Heart left ventricle (tissue), 16 donors: ENCODE data around the gene GNRH2. TPM values are rescaled to one million over a fixed set of nuclear protein-coding genes. Genes with fewer than 3 reads are reported as not detected.
"Not testable (repeated sequence)": the region's sequence is repeated elsewhere in the genome, so short reads cannot be mapped to it uniquely, and the experiment has no call there.

Experiments
- ATAC-seq, 4 donors: fragments of 200-7000 bp; cut with Tn5 transposase; one replicate each; pipeline ENCODE4 v1.9.1; 2020 to 2022; ENCODE audit warnings: moderate library complexity in 4 of 4, mild to moderate bottlenecking in 3 of 4, moderate number of reproducible peaks in 1 of 4
- DNase-seq, 5 donors: peaks; one replicate each; pipeline ENCODE4 v3.0.0-alpha.2; 2020
- H3K27ac ChIP-seq, 12 donors: fragments of 200-600 bp; sonication (generic) in 4 of 12; one replicate each; pipeline versions ENCODE4 v1.5.0 to v1.8.0; 2016 to 2022; ENCODE audit warnings: mild to moderate bottlenecking in 2 of 12
- H3K27me3 ChIP-seq, 9 donors: fragments of 200-600 bp; sonication (generic) in 2 of 9; one replicate each; pipeline versions ENCODE4 v1.5.1 to v1.8.0; 2016 to 2022; ENCODE audit warnings: mild to moderate bottlenecking in 3 of 9
- H3K36me3 ChIP-seq, 9 donors: fragments of 200-600 bp; sonication (generic) in 2 of 9; one replicate each; pipeline versions ENCODE4 v1.5.0 to v1.8.0; 2018 to 2022; ENCODE audit warnings: mild to moderate bottlenecking in 2 of 9
- H3K4me1 ChIP-seq, 12 donors: fragments of 200-600 bp; sonication (generic) in 4 of 12; one replicate each; pipeline versions ENCODE4 v1.5.0 to v1.8.0; 2016 to 2022; ENCODE audit warnings: mild to moderate bottlenecking in 3 of 12
- H3K4me3 ChIP-seq, 12 donors: fragments of 200-600 bp; sonication (generic) in 4 of 12; one replicate each; pipeline versions ENCODE4 v1.5.0 to v1.8.0; 2017 to 2022; ENCODE audit warnings: mild to moderate bottlenecking in 9 of 12, moderate library complexity in 4 of 12
- H3K9me3 ChIP-seq, 12 donors: fragments of 200-600 bp; sonication (generic) in 4 of 12; one replicate each; pipeline versions ENCODE4 v1.5.0 to v1.8.0; 2016 to 2022; ENCODE audit warnings: mild to moderate bottlenecking in 1 of 12
- POLR2A ChIP-seq, 2 donors: fragments of 450-650 bp; IDR thresholded peaks; one replicate each; pipeline ENCODE4 v1.6.1; 2017; ENCODE audit warnings: antibody characterized with exemption in 2 of 2, mild to moderate bottlenecking in 2 of 2, moderate library complexity in 2 of 2
- WGBS, 4 donors: extraction: QIAGEN DNeasy Blood & Tissue Kit in 2 of 4; methylation state at CpG; one replicate each; pipeline versions ENCODE4 v1.1.5 to v1.1.7; 2013 to 2018; 5-methylcytosine and 5-hydroxymethylcytosine counted together
- intact Hi-C, 10 donors: fragments of 100-400 bp; cut with DNase I; formaldehyde crosslinking; loops; one replicate each; pipeline versions ENCODE4 v1.11.1 to v1.14.2; 2022
- polyA plus RNA-seq, 2 donors: library from polyadenylated mRNA; stranded (reverse); fragments of 200-250 nt; gene quantifications; one replicate each; pipeline ENCODE4 v1.2.3, GENCODE V29; 2013
- total RNA-seq, 9 donors: library from RNA; depleted of rRNA in 2 of 9; stranded (reverse); fragments of >200 nt in 2 of 9; fragmentation: NEBNext Ultra II Directional in 3 of 9; extraction: Animal tissue kit (Norgen Biotek cat#: 25700) in 3 of 9; gene quantifications; one replicate each; pipeline versions ENCODE4 v1.1.0 to v1.2.4, GENCODE V29; 2016 to 2023
- TF ChIP-seq, protein P1 (sequence below), 12 donors: fragments of 200-600 bp; sonication (generic) in 4 of 12; IDR thresholded peaks; one replicate each; pipeline versions ENCODE4 v1.5.0 to v1.8.0; 2018 to 2022; ENCODE audit warnings: antibody characterized with exemption in 12 of 12, mild to moderate bottlenecking in 5 of 12
- donor health status: ischemic (EF 13 %, LVEDD 7.1; RV severe dilation, severe dysfunction).
- donor health status: healthy with polysubstance abuse.
- donor health status: DM: no; HTN: yes; CAD: no.
- donor health status: DM: no; HTN: no; CAD: no.
- donor health status: ischemic (EF 25% LVEDD 6.9; RV normal size, moderate dysfunction).
- donor health status: ischemic (EF 25% LVEDD 5.7; RV mildly dilated, moderate dysfunction).
- donor health status: healthy.
- donor health status: DM: yes; HTN: yes; CAD: no.
- donor health status: ischemic (EF 35%, LVEDD 5.7; RV mildly dilated, moderate dysfunction).
- donor health status: nonischemic (EF 11% LVEDD 7.7; RV severe dilation, severe dysfunction).
- donor health status: DM: yes; HTN: yes; CAD: no.
- donor health status: PGD.
- donor health status: ischemic (EF 29% LVEDD 5.4; RV normal size, mild dysfunction).
- donor health status: nonischemic (EF 23%, LVEDD 6.1; RV moderate dilation, normal function).

Gene GNRH2
- total and polyA plus RNA-seq, 11 donors: 0.48 TPM; not detected in 10

DNA sequence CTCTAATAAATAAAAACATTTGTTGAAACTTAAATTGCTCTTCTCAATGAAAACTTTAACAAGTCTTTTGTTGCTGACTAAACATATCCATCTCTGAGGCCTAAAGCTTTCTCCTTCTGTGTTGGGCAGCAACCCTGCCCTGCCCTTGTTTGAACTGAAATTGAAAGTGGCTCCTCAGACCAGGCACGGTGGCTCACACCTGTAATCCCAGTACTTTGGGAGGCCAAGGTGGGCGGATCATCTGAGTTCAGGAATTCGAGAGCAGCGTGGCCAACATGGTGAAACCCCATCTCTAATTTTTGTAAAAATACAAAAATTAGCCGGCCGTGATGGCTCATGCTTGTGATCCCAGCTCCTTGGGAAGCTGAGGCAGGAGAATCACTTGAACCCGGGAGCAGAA is 29.2 kb upstream of the GNRH2 start:
- no peak overlapping the region for H3K27ac ChIP-seq
- H3K9me3 ChIP-seq: no peaks in the 10 kb centered on the region
- ATAC-seq (no peak), DNase-seq (no peak)
- WGBS, 4 donors: 94 to 98% (median 97%) methylated on average over 7 of the region's 7 CpGs
- TF ChIP-seq POLR2A (IDR thresholded peaks at IDR 0.05): no peak
- TF ChIP-seq, protein P1, sequence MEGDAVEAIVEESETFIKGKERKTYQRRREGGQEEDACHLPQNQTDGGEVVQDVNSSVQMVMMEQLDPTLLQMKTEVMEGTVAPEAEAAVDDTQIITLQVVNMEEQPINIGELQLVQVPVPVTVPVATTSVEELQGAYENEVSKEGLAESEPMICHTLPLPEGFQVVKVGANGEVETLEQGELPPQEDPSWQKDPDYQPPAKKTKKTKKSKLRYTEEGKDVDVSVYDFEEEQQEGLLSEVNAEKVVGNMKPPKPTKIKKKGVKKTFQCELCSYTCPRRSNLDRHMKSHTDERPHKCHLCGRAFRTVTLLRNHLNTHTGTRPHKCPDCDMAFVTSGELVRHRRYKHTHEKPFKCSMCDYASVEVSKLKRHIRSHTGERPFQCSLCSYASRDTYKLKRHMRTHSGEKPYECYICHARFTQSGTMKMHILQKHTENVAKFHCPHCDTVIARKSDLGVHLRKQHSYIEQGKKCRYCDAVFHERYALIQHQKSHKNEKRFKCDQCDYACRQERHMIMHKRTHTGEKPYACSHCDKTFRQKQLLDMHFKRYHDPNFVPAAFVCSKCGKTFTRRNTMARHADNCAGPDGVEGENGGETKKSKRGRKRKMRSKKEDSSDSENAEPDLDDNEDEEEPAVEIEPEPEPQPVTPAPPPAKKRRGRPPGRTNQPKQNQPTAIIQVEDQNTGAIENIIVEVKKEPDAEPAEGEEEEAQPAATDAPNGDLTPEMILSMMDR (IDR thresholded peaks at IDR 0.05): no peak
- H3K36me3 ChIP-seq: peaks cover 0 to 84% (median 59%) of the 10 kb centered on the region in 9 donors
- H3K4me3 ChIP-seq: no peak overlapping the region
- H3K4me1 ChIP-seq: no peaks in the 10 kb centered on the region
- intact Hi-C loops: no loop called here
- no peaks in the 10 kb centered on the region for H3K27me3 ChIP-seq

DNA sequence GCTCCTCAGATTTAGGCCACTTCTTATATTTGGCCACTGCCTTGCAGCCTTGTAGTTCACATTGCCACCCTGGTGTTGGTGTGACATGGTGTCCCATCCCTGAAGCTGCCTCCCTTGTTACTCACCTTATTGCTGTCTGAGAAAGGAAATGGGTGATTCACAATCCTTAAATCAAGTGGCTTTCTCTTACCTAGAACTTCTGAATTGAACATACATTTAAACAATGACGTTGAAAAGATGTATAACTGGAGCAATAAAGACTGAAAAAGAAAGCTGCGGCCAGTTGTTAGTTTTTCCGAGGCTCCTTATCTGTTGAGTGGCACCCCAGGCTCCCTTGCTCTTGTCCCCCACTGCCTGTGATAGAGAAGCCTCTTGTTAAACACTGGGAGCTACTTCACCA is 28.8 kb upstream of the GNRH2 start:
- DNase-seq (no peak), ATAC-seq (no peak)
- intact Hi-C loops: no loop called here
- Histone ChIP-seq H3K27ac (no peak overlapping the region), H3K9me3 (no peaks in the 10 kb centered on the region), H3K4me1 (no peaks in the 10 kb centered on the region), H3K4me3 (no peak overlapping the region), H3K36me3 (peaks cover 0 to 79% (median 56%) of the 10 kb centered on the region in 9 donors), H3K27me3 (no peaks in the 10 kb centered on the region)
- TF ChIP-seq POLR2A (IDR thresholded peaks at IDR 0.05): no peak
- TF ChIP-seq, protein P1 (IDR thresholded peaks at IDR 0.05): no peak
- WGBS, 4 donors: 80 to 90% (median 84%) methylated on average over 3 of the region's 3 CpGs

DNA sequence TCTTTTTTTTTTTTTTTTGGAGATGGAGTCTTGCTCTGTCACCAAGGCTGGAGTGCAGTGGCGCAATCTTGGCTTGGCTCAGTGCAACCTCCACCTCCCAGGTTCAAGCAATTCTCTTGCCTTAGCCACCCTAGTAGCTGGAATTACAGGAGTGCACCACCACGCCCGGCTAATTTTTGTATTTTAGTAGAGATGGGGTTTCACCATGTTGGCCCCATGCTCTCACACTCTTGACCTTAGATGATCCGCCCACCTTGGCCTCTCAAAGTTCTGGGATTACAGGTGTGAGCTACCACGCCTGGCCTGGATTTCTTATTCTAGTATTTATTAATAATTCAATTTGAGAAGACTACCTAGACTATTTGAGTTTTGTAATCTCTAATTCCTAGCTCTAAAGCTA is 28.1 kb upstream of the GNRH2 start:
- intact Hi-C loops, DNase-seq, H3K27me3 ChIP-seq, H3K4me3 ChIP-seq, H3K4me1 ChIP-seq, H3K27ac ChIP-seq, ATAC-seq, H3K9me3 ChIP-seq: not testable (repeated sequence)
- peaks cover 0 to 74% (median 56%) of the 10 kb centered on the region in 9 donors for H3K36me3 ChIP-seq
- 95 to 100% (median 98%) methylated on average over 5 of the region's 5 CpGs for WGBS, 4 donors

DNA sequence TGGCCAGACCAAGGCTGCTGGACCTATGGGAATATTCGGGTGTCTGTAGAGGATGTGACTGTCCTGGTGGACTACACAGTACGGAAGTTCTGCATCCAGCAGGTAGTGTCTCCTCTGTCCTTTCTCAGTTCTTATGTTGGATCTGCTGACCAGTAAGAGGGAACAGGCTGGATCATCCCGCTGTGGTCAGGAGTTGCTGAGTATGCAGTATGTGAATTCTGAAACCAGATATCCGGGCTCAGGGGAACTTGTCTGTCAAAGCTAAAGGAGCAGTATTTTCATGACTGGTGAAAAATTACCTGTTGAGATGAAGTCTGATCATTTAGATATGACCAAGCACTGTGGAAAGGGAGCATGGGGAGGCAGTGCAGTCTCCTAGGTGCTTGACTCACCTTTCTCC is 22.1 kb upstream of the GNRH2 start:
- intact Hi-C loops: no loop called here
- Histone ChIP-seq H3K27ac (no peak overlapping the region), H3K27me3 (no peaks in the 10 kb centered on the region), H3K4me3 (no peak overlapping the region), H3K36me3 (peaks cover 0 to 78% (median 72%) of the 10 kb centered on the region in 9 donors), H3K9me3 (no peaks in the 10 kb centered on the region), H3K4me1 (no peaks in the 10 kb centered on the region)
- TF ChIP-seq, protein P1 (IDR thresholded peaks at IDR 0.05): no peak
- TF ChIP-seq POLR2A (IDR thresholded peaks at IDR 0.05): no peak
- WGBS, 4 donors: 92 to 97% (median 93%) methylated on average over 4 of the region's 4 CpGs
- ATAC-seq (no peak), DNase-seq (no peak)

DNA sequence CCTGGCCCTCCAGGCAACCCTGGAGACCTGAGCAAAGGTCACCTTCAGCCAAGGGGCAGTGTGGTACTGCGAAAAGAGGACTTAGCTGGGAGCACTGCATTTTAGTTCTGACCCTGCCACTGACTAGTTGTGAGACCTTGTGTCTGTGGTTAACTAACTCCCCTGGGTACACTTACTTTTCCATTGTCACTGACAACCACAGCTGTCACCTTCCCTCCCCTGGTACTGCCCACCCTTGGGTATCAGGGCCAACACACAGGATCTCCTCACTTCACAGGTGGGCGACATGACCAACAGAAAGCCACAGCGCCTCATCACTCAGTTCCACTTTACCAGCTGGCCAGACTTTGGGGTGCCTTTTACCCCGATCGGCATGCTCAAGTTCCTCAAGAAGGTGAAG is 21.6 kb upstream of the GNRH2 start:
- H3K36me3 ChIP-seq: peaks cover 0 to 78% (median 72%) of the 10 kb centered on the region in 9 donors
- 96 to 98% (median 97%) methylated on average over 4 to 5 of the region's 5 CpGs for WGBS, 4 donors

DNA sequence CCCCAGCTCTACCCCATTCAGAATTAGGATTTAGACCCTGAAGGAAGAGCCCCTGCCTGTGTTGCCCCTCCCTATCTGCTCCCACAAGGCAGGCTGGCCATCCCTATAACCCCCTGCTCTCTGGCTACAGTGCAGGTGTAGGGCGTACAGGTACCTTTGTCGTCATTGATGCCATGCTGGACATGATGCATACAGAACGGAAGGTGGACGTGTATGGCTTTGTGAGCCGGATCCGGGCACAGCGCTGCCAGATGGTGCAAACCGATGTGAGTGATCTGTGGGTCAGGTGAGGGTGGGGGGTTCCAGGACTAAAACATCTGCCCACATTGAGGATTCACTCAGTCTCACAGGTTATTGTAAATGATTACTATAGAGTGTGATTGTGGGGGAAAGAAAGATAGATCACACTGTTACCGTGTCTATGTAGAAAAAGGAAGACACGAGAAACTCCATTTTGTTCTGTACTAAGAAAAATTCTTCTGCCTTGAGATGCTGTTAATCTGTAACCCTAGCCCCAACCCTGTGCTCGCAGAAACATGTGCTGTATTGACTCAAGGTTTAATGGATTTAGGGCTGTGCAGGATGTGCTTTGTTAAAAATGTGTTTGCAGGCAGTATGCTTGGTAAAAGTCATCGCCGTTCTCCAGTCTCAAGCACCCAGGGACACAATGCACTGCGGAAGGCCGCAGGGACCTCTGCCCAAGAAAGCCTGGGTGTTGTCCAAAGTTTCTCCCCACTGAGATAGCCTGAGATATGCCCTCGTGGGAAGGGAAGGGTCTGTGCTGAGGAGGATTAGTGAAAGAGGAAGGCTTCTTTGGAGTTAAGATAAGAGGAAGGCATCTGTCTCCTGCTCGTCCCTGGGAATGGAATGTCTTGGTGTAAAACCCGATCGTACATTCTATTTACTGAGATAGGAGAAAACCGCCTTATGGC is 20.6 kb upstream of the GNRH2 start:
- H3K4me3 ChIP-seq, DNase-seq, H3K4me1 ChIP-seq, H3K27ac ChIP-seq, ATAC-seq, H3K9me3 ChIP-seq, intact Hi-C loops, H3K27me3 ChIP-seq: not testable (repeated sequence)
- H3K36me3 ChIP-seq: peaks cover 0 to 78% (median 73%) of the 10 kb centered on the region in 9 donors
- WGBS, 4 donors: 76 to 85% (median 81%) methylated on average over 17 to 20 of the region's 20 CpGs

More for the DNA sequence above, 21.6 kb upstream of the GNRH2 start:
- Histone ChIP-seq H3K27me3 (no peaks in the 10 kb centered on the region), H3K4me1 (no peaks in the 10 kb centered on the region), H3K27ac (no peak overlapping the region), H3K4me3 (no peak overlapping the region), H3K9me3 (no peaks in the 10 kb centered on the region)
- no peak for ATAC-seq
- intact Hi-C loops: no loop called here
- TF ChIP-seq POLR2A (IDR thresholded peaks at IDR 0.05): no peak
- TF ChIP-seq, protein P1 (IDR thresholded peaks at IDR 0.05): no peak
- no peak for DNase-seq
